ENCODE results near the gene IER2. TPM values are rescaled to one million over a fixed set of nuclear protein-coding genes. Genes with fewer than 3 reads are reported as not detected.
"Not testable (repeated sequence)": the region's sequence is repeated elsewhere in the genome, so short reads cannot be mapped to it uniquely, and the experiment has no call there.

IER2 gene
- total and polyA plus RNA-seq, 9 donors, result 18.2 to 161 (median 88.0) TPM

DNA sequence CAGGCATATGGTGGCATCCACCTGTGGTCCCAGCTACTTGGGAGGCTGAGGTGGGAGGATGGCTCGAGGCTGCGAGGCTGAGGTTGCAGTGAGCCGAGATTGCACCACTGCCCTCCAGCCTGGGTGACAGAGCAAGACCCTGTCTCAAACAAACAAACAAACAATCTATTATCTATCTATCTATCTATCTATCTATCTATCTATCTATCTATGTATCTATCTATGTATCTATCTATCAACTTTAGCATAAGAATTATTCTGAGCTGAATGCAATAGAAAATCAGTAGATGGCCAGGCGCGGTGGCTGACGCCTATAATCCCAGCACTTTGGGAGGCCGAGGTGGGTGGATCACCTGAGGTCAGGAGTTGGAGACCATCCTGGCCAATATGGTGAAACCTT lies 51.9 kb downstream of the IER2 start:
- not testable (repeated sequence) for H3K27me3 ChIP-seq (ENCODE audit: control insufficient read depth, insufficient read depth, low read length); H3K36me3 ChIP-seq (ENCODE audit: control insufficient read depth, insufficient read depth, low read length); H3K4me3 ChIP-seq (ENCODE audit: low read length); H3K4me1 ChIP-seq (ENCODE audit: control insufficient read depth, insufficient read depth, low read length); H3K27ac ChIP-seq (ENCODE audit: low read length); DNase-seq; H3K9me3 ChIP-seq (replicated peaks; ENCODE audit: control insufficient read depth, low read depth, low read length)
- 83% methylated on average over 4 of the region's 7 CpGs for WGBS (ENCODE audit: insufficient coverage)

Other genes starting within 250 kb of the IER2 start
- gene SYCE2, start 231.1 kb upstream of the IER2 start, total RNA-seq, result 0.40 TPM
- gene SYCE2, start 231.1 kb upstream of the IER2 start, polyA plus RNA-seq (ENCODE audit: insufficient read depth in 1 of 8, insufficient read length in 8 of 8, low replicate concordance in 1 of 8), result 1 to 10 TPM; 1.5 to 3.4 (median 2.5) TPM
- gene FARSA, start 216.7 kb upstream of the IER2 start, total RNA-seq, result 32.5 TPM
- 10 to 100 TPM; 38.1 to 48.8 (median 44.7) TPM for gene FARSA, start 216.7 kb upstream of the IER2 start, polyA plus RNA-seq (ENCODE audit: insufficient read depth in 1 of 8, insufficient read length in 8 of 8, low replicate concordance in 1 of 8)
- gene CALR, start 211.8 kb upstream of the IER2 start, total RNA-seq, result 401 TPM
- 100 to 1,000 TPM; 380 to 643 (median 446) TPM for gene CALR, start 211.8 kb upstream of the IER2 start, polyA plus RNA-seq (ENCODE audit: insufficient read depth in 1 of 8, insufficient read length in 8 of 8, low replicate concordance in 1 of 8)
- gene RAD23A, start 204.5 kb upstream of the IER2 start, total RNA-seq, result 92.7 TPM
- gene RAD23A, start 204.5 kb upstream of the IER2 start, polyA plus RNA-seq (ENCODE audit: insufficient read depth in 1 of 8, insufficient read length in 8 of 8, low replicate concordance in 1 of 8), result 100 to 1,000 TPM in 7 of 8 donors, 10 to 100 TPM in 1; 98.5 to 136 (median 125) TPM
- 24.4 TPM for gene GADD45GIP1, start 193.2 kb upstream of the IER2 start, total RNA-seq
- 10 to 100 TPM; 40.2 to 63.6 (median 49.2) TPM for gene GADD45GIP1, start 193.2 kb upstream of the IER2 start, polyA plus RNA-seq (ENCODE audit: insufficient read depth in 1 of 8, insufficient read length in 8 of 8, low replicate concordance in 1 of 8)
- gene DAND5, start 180.8 kb upstream of the IER2 start, total RNA-seq, result 0.04 TPM
- gene DAND5, start 180.8 kb upstream of the IER2 start, polyA plus RNA-seq (ENCODE audit: insufficient read depth in 1 of 8, insufficient read length in 8 of 8, low replicate concordance in 1 of 8), result under 1 TPM in 6 of 8 donors, not detected in 2; 0.07 to 0.23 (median 0.18) TPM
- 38.1 TPM for gene NFIX, start 154.9 kb upstream of the IER2 start, total RNA-seq
- gene NFIX, start 154.9 kb upstream of the IER2 start, polyA plus RNA-seq (ENCODE audit: insufficient read depth in 1 of 8, insufficient read length in 8 of 8, low replicate concordance in 1 of 8), result 100 to 1,000 TPM in 6 of 8 donors, 10 to 100 TPM in 2; 82.6 to 140 (median 113) TPM
- 5.0 TPM for gene LYL1, start 47.6 kb upstream of the IER2 start, total RNA-seq
- gene LYL1, start 47.6 kb upstream of the IER2 start, polyA plus RNA-seq (ENCODE audit: insufficient read depth in 1 of 8, insufficient read length in 8 of 8, low replicate concordance in 1 of 8), result 1 to 10 TPM; 3.7 to 6.7 (median 5.7) TPM
- 20.0 TPM for gene TRMT1, start 33.7 kb upstream of the IER2 start, total RNA-seq
- gene TRMT1, start 33.7 kb upstream of the IER2 start, polyA plus RNA-seq (ENCODE audit: insufficient read depth in 1 of 8, insufficient read length in 8 of 8, low replicate concordance in 1 of 8), result 10 to 100 TPM; 22.1 to 31.5 (median 27.4) TPM
- gene NACC1, start 32.1 kb upstream of the IER2 start, total RNA-seq, result 12.9 TPM
- gene NACC1, start 32.1 kb upstream of the IER2 start, polyA plus RNA-seq (ENCODE audit: insufficient read depth in 1 of 8, insufficient read length in 8 of 8, low replicate concordance in 1 of 8), result 10 to 100 TPM; 16.6 to 23.4 (median 19.9) TPM
- gene STX10, start within 50 bp of the IER2 start, total RNA-seq, result 33.6 TPM
- 10 to 100 TPM; 38.0 to 54.5 (median 47.8) TPM for gene STX10, start within 50 bp of the IER2 start, polyA plus RNA-seq (ENCODE audit: insufficient read depth in 1 of 8, insufficient read length in 8 of 8, low replicate concordance in 1 of 8)